ENCODE measurements around the gene KRTAP10-8. TPM values are rescaled to one million over a fixed set of nuclear protein-coding genes. Genes with fewer than 3 reads are reported as not detected.

Gene KRTAP10-8
- total and polyA plus RNA-seq, 2 of the 4 experiments (the other 2 are of a cell fraction), result not detected

GRCh38 chr21:44640761-44641160 is 28.9 kb downstream of the KRTAP10-8 start:
- in situ Hi-C loops (cut with MboI; ENCODE audit: low sequenced_read_pairs) (no loop called here), dilution Hi-C loops (cut with HindIII; ENCODE audit: low sequenced_read_pairs, unreplicated experiment) (no loop called here)
- ATAC-seq (ENCODE audit: low read depth), result no peak

More at GRCh38 chr21:44640761-44641160, 28.9 kb downstream of the KRTAP10-8 start:
- Histone ChIP-seq H2BK20ac (ENCODE audit: low read depth, low read length) (no peak overlapping the region), H3K56ac (ENCODE audit: extremely low read depth, insufficient read depth, low read length) (no peak overlapping the region), H3K36me3 (ENCODE audit: control insufficient read depth, insufficient read depth, low read length) (no peaks in the 10 kb centered on the region), H3K4me3 (ENCODE audit: insufficient read depth, low read depth, low read length) (no peak overlapping the region), H3K9me1 (ENCODE audit: insufficient read depth, low read length) (no peaks in the 10 kb centered on the region), H4K20me1 (ENCODE audit: insufficient read depth, low read length) (no peaks in the 10 kb centered on the region), H2BK15ac (ENCODE audit: low read depth, low read length) (no peak overlapping the region), H3K4me1 (ENCODE audit: control insufficient read depth, insufficient read depth, low read length) (no peaks in the 10 kb centered on the region), H3K18ac (ENCODE audit: low read depth, low read length) (no peak overlapping the region), H3K14ac (replicated peaks; ENCODE audit: low read depth, low read length) (no peak overlapping the region), H2AK9ac (replicated peaks; ENCODE audit: low read depth, low read length, poor library complexity) (no peak overlapping the region), H4K5ac (ENCODE audit: low read depth, low read length) (no peak overlapping the region), H3K27ac (ENCODE audit: insufficient read depth, low read length) (no peak overlapping the region), H2AK5ac (ENCODE audit: low read depth, low read length) (no peak overlapping the region), H3K27me3 (ENCODE audit: control insufficient read depth, insufficient read depth, low read length) (no peaks in the 10 kb centered on the region; the same call in 1 of the 2 replicates), H3K9ac (ENCODE audit: low read depth, low read length) (no peak overlapping the region), H2BK5ac (ENCODE audit: low read depth, low read length, poor library complexity, severe bottlenecking) (no peak overlapping the region), H4K8ac (ENCODE audit: low read depth in 2 of 2, low read length in 2 of 2) (no peak overlapping the region), H4K91ac (ENCODE audit: insufficient read depth, low read depth, low read length) (no peak overlapping the region), H3K4me2 (ENCODE audit: low read depth, low read length) (no peak overlapping the region), H3K4ac (ENCODE audit: low read depth, low read length) (no peak overlapping the region), H2AFZ (replicated peaks; ENCODE audit: low read length, poor library complexity) (no peak overlapping the region), H3K23ac (ENCODE audit: low read depth, low read length) (no peak overlapping the region), H3K79me1 (ENCODE audit: low read depth in 1 of 2, low read length in 2 of 2) (no peaks in the 10 kb centered on the region), H2BK120ac (ENCODE audit: low read depth, low read length) (no peak overlapping the region), H3K9me3 (ENCODE audit: control insufficient read depth, insufficient read depth, low read length) (peaks cover 10% of the 10 kb centered on the region)
- WGBS, 2 experiments (ENCODE audit: extremely low coverage in 2 of 2, insufficient read length in 1 of 2), result 83% methylated on average over 2 of the region's 5 CpGs; no CpG with 5 or more reads in 1 of the 2 experiments
- no TSS peak for BruUV-seq (replicated peaks)
- TF ChIP-seq CHD1 (IDR thresholded peaks at IDR 0.05; ENCODE audit: low read depth, low read length), result no peak
- no peak for TF ChIP-seq MXI1 (IDR thresholded peaks at IDR 0.05; ENCODE audit: borderline replicate concordance, low read depth, low read length)
- no peak for TF ChIP-seq USF2 (IDR thresholded peaks at IDR 0.05; ENCODE audit: low read depth, low read length)
- TF ChIP-seq MAFK (IDR thresholded peaks at IDR 0.05; ENCODE audit: low read depth, low read length), result no peak
- no peak for TF ChIP-seq RAD21 (IDR thresholded peaks at IDR 0.05; ENCODE audit: low read length)
- TF ChIP-seq CEBPB (IDR thresholded peaks at IDR 0.05; ENCODE audit: low read depth, low read length), result no peak
- no peak for TF ChIP-seq FOS (IDR thresholded peaks at IDR 0.05; ENCODE audit: low read depth, low read length)
- TF ChIP-seq CTCF (conservative IDR thresholded peaks at IDR 0.05; ENCODE audit: low read depth, low read length), result no peak
- no peak for TF ChIP-seq RCOR1 (IDR thresholded peaks at IDR 0.05; ENCODE audit: insufficient replicate concordance, low read length)
- TF ChIP-seq RFX5 (IDR thresholded peaks at IDR 0.05; ENCODE audit: low read depth, low read length), result no peak
- TF ChIP-seq ELK1 (IDR thresholded peaks at IDR 0.05; ENCODE audit: borderline replicate concordance, low read depth, low read length), result no peak
- TF ChIP-seq MAZ (IDR thresholded peaks at IDR 0.05; ENCODE audit: borderline replicate concordance, low read depth, low read length), result no peak
- no peak for TF ChIP-seq SMC3 (IDR thresholded peaks at IDR 0.05; ENCODE audit: low read depth, low read length)
- no peak for TF ChIP-seq POLR2A (IDR thresholded peaks at IDR 0.05; ENCODE audit: low read depth, low read length)
- TF ChIP-seq NFE2L2 (IDR thresholded peaks at IDR 0.05; ENCODE audit: low read depth, low read length), result no peak
- TF ChIP-seq BHLHE40 (IDR thresholded peaks at IDR 0.05; ENCODE audit: low read depth, low read length), result no peak
- intact Hi-C loops (cut with micrococcal nuclease), result no loop called here
- DNase-seq, result no peak
- ChIA-PET CTCF (no interaction called here), POLR2A (ENCODE audit: unreplicated experiment) (no interaction called here)

Measured in IMR-90 (cell line).